IPS-18c (cell line): Measurements from ENCODE around the gene GPR55.

Experiments used
- H3K4me3 ChIP-seq: 2 replicates; pipeline ENCODE4 v1.7.0; 2013; ENCODE audit warnings: low read depth, mild to moderate bottlenecking, low read length, moderate library complexity; ENCODE audit not compliant: insufficient read depth
- H3K9me3 ChIP-seq: one replicate; pipeline ENCODE4 v1.6.1; 2013; ENCODE audit warnings: mild to moderate bottlenecking, low read length, moderate library complexity; ENCODE audit not compliant: control insufficient read depth, insufficient read depth

GPR55 gene

GRCh38 chr2:230879891-230880290, 45.2 kb downstream of the GPR55 start:
- H3K9me3 ChIP-seq, result no peaks in the 10 kb centered on the region
- no peak overlapping the region for H3K4me3 ChIP-seq

GRCh38 chr2:230879271-230879882, 45.7 kb downstream of the GPR55 start:
- H3K9me3 ChIP-seq, result no peaks in the 10 kb centered on the region
- H3K4me3 ChIP-seq, result no peak overlapping the region

GRCh38 chr2:230878599-230879188, 46.3 kb downstream of the GPR55 start:
- Histone ChIP-seq H3K4me3 (no peak overlapping the region), H3K9me3 (no peaks in the 10 kb centered on the region)

- Histone ChIP-seq H3K9me3 (no peaks in the 10 kb centered on the region), H3K4me3 (no peak overlapping the region)
Observed at GRCh38 chr2:230877759-230878598, 47.1 kb downstream of the GPR55 start.

- no peaks in the 10 kb centered on the region for H3K9me3 ChIP-seq
- H3K4me3 ChIP-seq, result no peak overlapping the region
Observed at GRCh38 chr2:230877116-230877758, 47.8 kb downstream of the GPR55 start.

- no peak overlapping the region for H3K4me3 ChIP-seq
- no peaks in the 10 kb centered on the region for H3K9me3 ChIP-seq
Observed at GRCh38 chr2:230875347-230876315, 49.4 kb downstream of the GPR55 start.

- no peak overlapping the region for H3K4me3 ChIP-seq
Observed at GRCh38 chr2:230874876-230875275, 50.2 kb downstream of the GPR55 start.

GRCh38 chr2:230874456-230874855, 50.6 kb downstream of the GPR55 start:
- H3K9me3 ChIP-seq, result no peaks in the 10 kb centered on the region
- H3K4me3 ChIP-seq, result no peak overlapping the region

More at GRCh38 chr2:230874876-230875275, 50.2 kb downstream of the GPR55 start:
- no peaks in the 10 kb centered on the region for H3K9me3 ChIP-seq

- no peak overlapping the region for H3K4me3 ChIP-seq
- no peaks in the 10 kb centered on the region for H3K9me3 ChIP-seq
Observed at GRCh38 chr2:230873661-230874401, 51.2 kb downstream of the GPR55 start.

- no peak overlapping the region for H3K4me3 ChIP-seq
- H3K9me3 ChIP-seq, result no peaks in the 10 kb centered on the region
Observed at GRCh38 chr2:230872968-230873660, 51.9 kb downstream of the GPR55 start.

- no peak overlapping the region for H3K4me3 ChIP-seq
- H3K9me3 ChIP-seq, result no peaks in the 10 kb centered on the region
Observed at GRCh38 chr2:230872151-230872967, 52.7 kb downstream of the GPR55 start.

- H3K9me3 ChIP-seq, result no peaks in the 10 kb centered on the region
- H3K4me3 ChIP-seq, result no peak overlapping the region
Observed at GRCh38 chr2:230871361-230872150, 53.5 kb downstream of the GPR55 start.

- no peaks in the 10 kb centered on the region for H3K9me3 ChIP-seq
- H3K4me3 ChIP-seq, result no peak overlapping the region
Observed at GRCh38 chr2:230870544-230871360, 54.3 kb downstream of the GPR55 start.
